Activated CD8-positive, alpha-beta memory T cell treated with anti-CD3 and anti-CD28 coated beads for 1 hour (primary cell): ENCODE results near the gene EFNA2.

Experiments
- DNase-seq, 2 donors: peaks; one replicate each; pipeline ENCODE4 v3.0.0-alpha.2; 2020; ENCODE audit warnings: low read depth in 1 of 2; ENCODE audit errors: extremely low read depth in 1 of 2

EFNA2 gene

DNA sequence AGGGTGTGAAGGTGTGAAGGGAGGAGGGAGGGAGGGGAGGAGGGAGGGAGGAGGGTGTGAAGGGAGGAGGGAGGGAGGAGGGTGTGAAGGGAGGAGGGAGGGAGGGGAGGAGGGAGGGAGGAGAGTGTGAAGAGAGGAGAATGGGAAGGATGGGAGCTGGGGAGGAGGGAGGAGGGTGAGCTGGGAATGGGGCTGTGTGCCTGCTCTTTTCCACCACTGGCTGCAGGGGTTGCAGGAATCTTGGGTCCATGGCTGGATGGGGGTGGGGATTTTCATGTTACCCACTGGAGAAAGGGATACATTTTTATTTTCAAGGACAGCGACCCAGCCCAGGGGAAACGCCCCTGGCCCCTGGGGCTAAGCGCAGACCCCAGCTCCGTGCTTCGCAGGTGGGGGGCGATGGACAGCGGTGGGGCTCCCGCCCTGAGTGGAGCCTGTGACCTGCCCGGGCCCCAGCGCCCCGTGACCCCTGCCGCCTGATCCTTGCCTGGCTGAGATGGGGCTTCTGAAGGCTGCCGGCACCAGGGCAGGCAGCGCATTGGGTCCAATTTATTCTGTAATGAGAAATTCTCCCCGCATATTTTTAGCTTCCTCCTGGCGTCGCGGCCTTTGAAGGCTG, 3.0 kb upstream of the EFNA2 start:
- DNase-seq = no peak

- no peak for DNase-seq
These were observed 2.3 kb upstream of the EFNA2 start for GRCh38 chr19:1283207-1283916.

GRCh38 chr19:1283917-1284292, 1.8 kb upstream of the EFNA2 start:
- DNase-seq = no peak

- no peak for DNase-seq
These were observed 1.2 kb upstream of the EFNA2 start for GRCh38 chr19:1284293-1284978.

- DNase-seq = no peak
These were observed 515 bp upstream of the EFNA2 start for GRCh38 chr19:1284979-1285736.

DNA sequence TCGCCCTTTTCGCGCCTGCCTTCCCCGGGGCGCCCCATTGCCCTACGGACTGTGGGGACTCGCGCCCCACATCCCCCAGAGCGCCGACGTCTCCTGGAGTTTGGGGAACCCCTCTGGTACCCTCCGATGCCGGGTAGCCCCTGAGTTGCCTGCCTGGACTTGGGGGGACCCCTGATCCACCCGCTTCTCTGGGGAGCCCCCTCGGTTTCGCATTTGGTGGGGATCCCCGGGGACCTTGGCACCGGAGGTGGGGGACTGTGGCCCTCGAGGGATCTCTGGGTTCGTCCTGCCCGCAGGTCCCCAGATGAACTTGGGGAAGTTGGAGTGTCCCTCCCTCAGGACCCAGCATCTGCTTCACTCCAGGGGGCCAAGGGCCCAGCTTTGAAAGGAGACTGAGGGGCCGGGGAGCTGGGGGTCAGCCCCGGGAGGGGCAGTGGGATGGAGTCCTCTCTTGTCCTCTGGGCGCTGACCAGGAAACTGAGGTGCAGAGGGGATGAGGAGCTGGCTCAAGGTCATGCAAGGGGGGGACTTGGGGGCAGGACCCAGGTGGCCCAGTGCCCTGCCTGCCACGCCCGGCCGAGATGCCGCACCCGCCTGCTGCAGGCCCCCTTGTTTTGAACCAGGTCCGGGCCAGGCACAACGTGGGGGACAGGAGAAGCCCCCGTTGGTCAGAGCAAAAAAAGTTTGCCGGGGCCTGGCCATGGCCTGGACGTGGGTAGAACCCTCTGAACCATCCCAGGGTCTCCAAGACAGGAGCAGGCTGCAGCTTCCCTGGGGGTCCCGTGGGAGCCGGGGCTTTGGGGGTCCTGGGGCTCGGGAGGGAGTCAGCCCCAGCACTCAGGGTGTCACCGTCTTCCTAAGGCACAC, 1.0 kb downstream of the EFNA2 start:
- DNase-seq = no peak

- DNase-seq = no peak
These were observed 1.9 kb downstream of the EFNA2 start for GRCh38 chr19:1287354-1288225.

DNA sequence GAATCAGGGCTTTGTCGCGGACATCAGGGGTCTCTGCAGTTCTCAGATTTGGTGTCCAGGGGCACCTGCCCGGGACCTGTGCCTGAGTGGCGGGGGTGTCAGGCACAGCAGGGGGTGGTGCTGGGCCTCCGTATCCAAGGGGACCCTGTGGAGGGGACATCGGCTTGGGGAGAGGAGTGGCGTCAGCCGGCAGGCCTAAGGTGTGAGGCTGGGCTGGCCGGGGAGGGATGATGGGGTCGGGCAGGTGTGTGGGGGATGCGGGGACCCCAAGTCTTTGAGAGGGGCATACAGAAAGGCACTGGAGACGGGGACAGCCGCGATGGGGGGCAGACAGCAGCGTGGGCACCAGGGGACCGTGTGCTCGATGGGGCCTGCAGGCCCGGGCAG, 2.5 kb downstream of the EFNA2 start:
- no peak for DNase-seq

DNA sequence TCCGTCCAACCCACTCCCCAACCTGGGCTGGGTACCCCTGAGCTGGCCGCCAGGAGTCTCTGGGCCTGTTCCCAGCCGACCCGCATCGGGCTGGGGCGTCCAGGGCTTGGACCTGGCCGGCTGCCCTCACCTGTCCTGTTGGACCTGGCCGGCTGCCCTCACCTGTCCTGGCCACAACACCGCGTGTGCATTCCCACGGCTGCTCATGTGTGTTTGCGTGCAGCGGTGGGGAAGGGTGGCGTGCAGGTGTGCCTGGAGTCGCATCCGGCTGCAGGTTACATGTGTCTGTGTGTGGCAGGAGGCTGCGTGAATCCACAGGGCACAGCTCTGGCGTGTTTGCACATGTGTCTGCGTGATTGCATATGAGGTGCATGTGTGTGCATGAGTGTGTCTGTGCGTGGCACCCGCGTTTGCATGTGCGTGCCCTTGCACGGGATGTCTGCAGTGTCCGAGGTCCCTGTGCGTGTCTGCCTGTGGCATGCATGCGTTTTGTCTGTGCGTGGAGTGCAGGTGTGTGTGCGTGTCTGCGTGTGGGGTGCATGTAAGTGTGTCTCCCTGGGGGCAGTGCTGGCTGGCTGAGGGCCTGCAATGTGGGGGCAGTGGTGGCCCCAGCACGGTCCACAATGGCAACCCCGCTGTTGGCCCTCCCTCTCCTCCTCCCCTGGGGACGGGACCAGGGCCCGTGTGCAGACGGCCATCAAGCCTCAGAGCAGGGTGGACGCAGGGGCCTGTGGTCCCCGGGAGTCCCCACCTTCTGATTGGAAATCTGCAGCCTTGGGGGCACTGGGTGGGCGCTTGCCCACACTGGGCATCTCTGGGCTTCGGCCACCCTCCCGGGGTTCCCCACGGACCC, 3.4 kb downstream of the EFNA2 start:
- no peak for DNase-seq

GRCh38 chr19:1289686-1290025, 4.0 kb downstream of the EFNA2 start:
- DNase-seq = no peak

DNA sequence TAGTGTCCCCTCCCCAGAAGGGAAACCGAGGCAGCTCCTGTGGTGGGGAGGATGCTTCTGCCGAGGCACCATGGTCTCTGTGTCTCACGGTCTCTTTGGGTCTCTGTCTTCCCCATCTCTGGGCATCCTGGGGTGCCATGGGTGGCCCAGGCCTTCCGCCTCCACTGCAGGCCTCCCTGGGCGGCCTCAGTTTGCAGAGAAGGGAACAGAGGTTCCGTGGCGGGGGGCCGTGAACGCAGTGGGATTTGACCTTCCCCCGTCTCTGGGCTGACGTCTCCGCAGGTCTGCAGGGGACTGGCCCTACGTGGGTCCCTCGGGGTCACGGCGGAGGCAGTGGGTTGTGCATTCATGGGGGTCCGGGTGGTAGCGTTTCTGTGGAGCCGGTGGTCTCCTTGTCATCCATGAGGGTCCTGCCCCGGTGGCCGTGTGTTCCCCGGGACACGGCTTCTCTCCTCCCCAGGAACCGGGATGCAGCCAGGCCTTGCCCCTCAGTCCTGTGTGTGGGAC, 4.6 kb downstream of the EFNA2 start:
- no peak for DNase-seq

DNA sequence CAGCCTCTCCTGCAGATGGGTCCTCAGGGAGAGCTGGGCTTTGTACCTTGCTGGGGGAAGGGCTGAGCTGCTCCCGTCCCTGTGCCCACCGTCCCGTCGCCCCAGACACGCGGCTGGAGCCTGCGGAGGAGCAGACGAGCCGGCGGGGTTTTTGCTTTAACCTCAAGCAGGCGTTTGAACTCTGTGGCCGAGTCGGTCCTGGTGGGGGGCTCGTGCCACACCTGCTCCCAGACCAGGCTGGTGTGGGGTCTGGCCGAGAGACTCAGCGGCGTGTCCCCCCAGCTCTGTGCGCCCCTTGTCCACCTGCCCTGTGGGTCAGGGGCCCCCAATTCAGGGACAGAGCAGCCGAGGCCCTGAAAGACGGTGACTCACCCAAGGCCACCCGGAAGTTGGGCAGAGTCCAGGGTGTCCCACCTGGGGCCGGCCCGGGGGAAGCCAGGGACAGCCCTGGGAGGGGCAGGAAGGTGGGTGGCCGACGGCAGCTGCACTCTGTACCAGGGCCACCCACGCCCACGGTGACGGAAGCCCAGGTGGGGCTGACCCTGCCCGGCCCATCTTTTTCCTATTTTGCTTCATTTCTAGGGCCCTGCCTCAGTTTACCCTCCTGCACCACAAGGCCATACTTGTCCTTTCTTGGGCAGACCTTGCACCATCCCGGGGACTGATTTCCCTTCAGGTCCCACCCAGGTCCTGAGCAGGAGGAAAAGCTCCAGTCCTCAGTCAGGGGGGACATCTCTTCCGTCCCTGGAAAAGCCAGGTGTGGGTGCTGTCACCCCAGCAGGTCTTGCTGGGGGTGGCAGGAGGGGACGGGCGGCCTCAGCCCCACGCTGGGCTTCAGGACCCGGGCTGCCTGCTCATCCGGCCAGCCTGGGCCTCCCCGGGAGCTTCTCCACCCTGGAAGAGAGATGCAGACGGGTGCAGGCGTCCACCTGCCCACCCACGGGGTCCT, 5.3 kb downstream of the EFNA2 start:
- no peak for DNase-seq

DNA sequence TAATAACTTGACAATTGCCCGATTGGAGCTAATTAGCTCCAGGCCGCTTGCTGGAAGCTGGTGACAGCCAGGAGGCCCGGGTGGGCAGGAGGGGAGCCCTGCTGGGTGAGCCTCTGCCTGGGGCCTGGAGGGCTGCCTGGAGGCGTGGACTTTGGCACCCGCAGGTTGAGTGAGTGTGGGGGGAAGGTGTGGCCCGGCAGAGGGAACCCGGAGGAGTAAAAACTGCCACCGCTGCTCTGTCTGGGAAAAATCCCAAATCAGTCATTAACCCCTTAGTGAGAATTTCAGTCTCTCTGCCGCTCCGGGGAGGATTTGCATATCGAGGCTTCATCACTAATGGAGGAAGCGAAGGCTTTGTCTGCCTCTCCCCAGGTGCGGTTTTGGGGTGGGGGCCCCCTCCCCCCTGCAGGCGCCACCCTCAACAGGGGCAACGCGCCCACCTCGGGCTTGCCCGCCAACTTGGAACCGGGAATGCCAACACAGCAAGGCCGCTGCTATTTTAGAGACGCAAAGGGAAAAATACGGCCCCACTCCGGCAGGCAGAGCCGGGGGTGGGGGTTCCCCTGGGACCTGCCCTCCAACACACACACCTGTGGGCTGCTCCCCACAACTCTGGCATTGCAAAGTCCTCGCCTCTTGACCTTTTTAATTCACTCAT, 6.2 kb downstream of the EFNA2 start:
- no peak for DNase-seq

DNA sequence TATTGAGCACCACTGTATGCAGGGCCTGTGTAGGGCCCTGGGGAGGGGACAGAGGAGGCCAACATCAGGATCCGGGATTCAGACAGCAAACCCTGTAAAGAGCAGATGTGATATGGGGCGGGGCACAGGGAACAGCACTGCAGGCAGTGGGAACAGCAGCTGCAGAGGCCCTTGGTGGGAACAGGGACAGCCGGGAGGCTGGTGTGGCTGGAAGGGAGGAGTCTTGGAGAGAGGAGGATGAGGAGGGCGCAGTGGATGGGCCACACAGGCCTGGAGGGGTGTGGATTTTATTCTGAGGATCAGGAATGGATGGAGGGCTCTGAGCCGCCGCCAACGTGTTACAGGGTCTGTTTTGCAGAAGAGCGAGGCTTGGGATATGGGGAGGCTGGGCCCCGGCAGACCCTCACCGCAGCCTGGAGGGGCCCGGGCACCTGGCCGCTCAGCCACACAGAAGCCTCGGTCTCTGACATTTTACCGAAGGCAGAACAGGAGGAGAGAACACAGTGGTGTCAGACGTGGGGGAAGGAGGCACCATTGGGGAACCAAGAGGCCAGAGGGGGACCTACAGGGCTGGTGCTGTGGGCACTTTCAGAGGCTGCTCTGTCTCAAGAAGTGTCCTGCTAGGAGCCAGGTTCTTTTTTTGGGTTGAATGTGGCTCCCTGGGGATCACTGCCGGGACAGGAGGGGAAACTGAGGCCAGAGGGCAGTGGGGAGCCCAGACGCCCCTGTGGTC, 6.9 kb downstream of the EFNA2 start:
- DNase-seq = no peak

DNA sequence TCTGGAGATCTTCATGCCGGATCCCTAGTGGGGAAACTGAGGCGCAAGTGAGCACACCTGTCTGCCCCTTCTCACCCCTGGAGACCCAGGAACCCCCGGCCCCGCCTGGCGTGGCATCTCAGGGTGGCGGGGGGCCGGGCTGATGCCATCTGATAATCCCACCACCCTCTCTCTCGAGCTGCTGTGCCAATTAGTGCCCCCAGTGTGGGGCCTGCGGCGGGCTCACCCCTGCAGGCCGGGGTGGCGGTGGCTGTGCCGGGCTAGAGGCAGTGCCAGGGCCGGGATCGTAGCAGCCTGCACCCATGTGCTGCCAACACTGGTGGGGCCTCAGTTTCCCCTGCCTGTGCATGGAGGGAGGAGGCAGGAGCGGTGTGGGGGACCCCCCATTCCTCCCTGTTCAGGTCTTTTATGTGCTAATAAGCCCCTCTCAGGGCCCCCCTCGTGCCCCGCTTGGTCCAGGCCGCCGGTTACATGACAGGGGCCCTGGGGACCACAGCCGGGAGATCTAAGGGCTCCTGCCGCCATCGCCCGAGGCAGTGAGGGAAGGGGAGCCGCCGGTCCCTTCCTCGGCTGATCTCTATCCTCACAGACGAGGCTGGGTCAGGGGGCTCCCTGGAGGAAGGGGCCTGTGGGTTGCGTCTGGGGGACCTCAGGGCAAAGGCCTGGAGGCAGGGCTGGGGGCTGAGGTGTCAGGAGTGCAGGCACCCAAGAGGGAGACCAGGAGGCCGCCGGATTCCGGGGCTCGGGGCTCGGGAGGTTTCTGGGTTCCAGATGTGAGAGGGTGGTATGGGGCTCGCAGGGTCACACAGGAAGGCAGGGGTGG, 8.3 kb downstream of the EFNA2 start:
- no peak for DNase-seq

DNA sequence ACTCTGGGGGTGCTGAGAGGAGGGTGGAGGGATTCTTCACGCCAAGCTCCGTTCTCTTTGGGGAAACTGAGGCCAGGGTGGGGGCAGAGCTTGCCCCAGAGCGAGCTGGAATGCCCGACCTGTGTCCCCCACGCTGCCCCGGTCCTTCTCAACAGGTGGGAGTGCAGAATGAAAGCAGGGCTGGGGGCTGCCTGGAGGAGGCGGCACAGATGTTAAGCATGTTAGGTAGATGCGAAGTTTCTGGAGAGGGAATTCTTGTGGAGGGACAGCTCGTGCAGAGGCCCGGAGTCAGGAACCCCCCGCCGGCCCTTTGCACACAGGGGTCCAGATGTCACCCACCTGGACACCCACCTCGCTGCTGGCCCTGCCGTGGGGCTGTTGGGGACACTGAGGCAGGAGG, 9.0 kb downstream of the EFNA2 start:
- no peak for DNase-seq
